HG03469 (cell line): ENCODE data around the gene MTMR4.
A peak's percentile ranks its signal among the peaks of the same experiment; 100 is the strongest.
"Not testable (repeated sequence)": the region's sequence is repeated elsewhere in the genome, so short reads cannot be mapped to it uniquely, and the experiment has no call there.

ENCODE experiments used
- ATAC-seq: cut with Tn5 transposase; IDR thresholded peaks from one replicate; pipeline ENCODE4 v1.9.1; 2021; ENCODE audit warnings: mild to moderate bottlenecking, moderate library complexity, moderate number of reproducible peaks; ENCODE audit not compliant: unreplicated experiment

Gene MTMR4

GRCh38 chr17:58527306-58527705 is 12.9 kb upstream of the MTMR4 start:
- no peak for ATAC-seq

GRCh38 chr17:58525239-58525638 is 10.8 kb upstream of the MTMR4 start:
- ATAC-seq = no peak

GRCh38 chr17:58521680-58522079 is 7.2 kb upstream of the MTMR4 start:
- no peak for ATAC-seq

- ATAC-seq = no peak
Measured at GRCh38 chr17:58520843-58521430, 6.5 kb upstream of the MTMR4 start.

- ATAC-seq = peak; percentile 78
Measured at GRCh38 chr17:58517928-58518609, 3.6 kb upstream of the MTMR4 start.

- ATAC-seq = no peak
Measured at GRCh38 chr17:58517378-58517927, 3.0 kb upstream of the MTMR4 start.

GRCh38 chr17:58516644-58517377 is 2.4 kb upstream of the MTMR4 start:
- no peak for ATAC-seq

GRCh38 chr17:58515286-58515685 is 848 bp upstream of the MTMR4 start:
- no peak for ATAC-seq

GRCh38 chr17:58514770-58515157 is 326 bp upstream of the MTMR4 start:
- no peak for ATAC-seq

- no peak for ATAC-seq
Measured at GRCh38 chr17:58513267-58513964, 1.0 kb downstream of the MTMR4 start.

- no peak for ATAC-seq
Measured at GRCh38 chr17:58510075-58510474, 4.4 kb downstream of the MTMR4 start.

GRCh38 chr17:58508341-58509067 is 5.9 kb downstream of the MTMR4 start:
- ATAC-seq = no peak

GRCh38 chr17:58507123-58507634 is 7.3 kb downstream of the MTMR4 start:
- ATAC-seq = no peak

- no peak for ATAC-seq
Measured at GRCh38 chr17:58506354-58507080, 7.9 kb downstream of the MTMR4 start.

GRCh38 chr17:58504826-58505351 is 9.5 kb downstream of the MTMR4 start:
- ATAC-seq = peak; percentile 78

- ATAC-seq = no peak
Measured at GRCh38 chr17:58503866-58504265, 10.6 kb downstream of the MTMR4 start.

- ATAC-seq = not testable (repeated sequence)
Measured at GRCh38 chr17:58503134-58503533, 11.3 kb downstream of the MTMR4 start.

- ATAC-seq = no peak
Measured at GRCh38 chr17:58501451-58501850, 13.0 kb downstream of the MTMR4 start.

GRCh38 chr17:58498177-58498828 is 16.1 kb downstream of the MTMR4 start:
- ATAC-seq = no peak
